Fibroblast of skin of right quadriceps (primary cell): ENCODE results near the gene TRIM71.
"Not testable (repeated sequence)": the region's sequence is repeated elsewhere in the genome, so short reads cannot be mapped to it uniquely, and the experiment has no call there.

Experiments used
- DNase-seq: peaks from one replicate; pipeline ENCODE4 v3.0.0-alpha.2; 2013

The TRIM71 gene

GRCh38 chr3:32895701-32896100, 77.9 kb downstream of the TRIM71 start:
- no peak for DNase-seq

GRCh38 chr3:32896143-32896542, 78.3 kb downstream of the TRIM71 start:
- DNase-seq, result no peak

DNA sequence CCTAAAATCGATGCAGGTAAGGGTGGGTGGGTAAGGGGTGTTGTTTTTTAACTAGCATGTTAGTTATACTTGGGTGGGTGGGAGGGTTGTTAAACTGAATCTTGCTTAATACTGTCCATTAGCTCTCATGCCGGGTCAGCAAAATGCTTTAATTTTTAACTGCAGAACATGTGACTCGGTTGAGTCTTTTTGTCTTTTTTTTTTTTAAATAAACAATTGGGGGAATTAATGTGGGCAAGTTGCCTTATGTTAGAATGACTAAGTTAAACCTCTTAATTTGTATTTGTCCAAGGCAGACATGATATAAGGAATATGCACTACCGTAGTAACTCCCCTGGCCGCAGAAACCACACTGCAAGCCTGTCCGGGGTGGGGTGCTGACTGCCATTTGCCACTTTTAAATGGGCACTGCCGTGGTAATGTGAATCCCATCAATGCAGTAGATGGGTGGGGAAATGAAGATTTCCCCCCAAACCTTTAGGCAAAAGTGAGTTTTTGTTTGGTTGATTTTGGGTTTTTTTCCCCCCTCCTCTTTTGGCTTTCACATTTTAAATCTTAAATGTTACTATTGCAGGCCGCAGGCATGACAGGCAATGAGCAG, 79.3 kb downstream of the TRIM71 start:
- DNase-seq, result no peak

GRCh38 chr3:32897981-32898623, 80.3 kb downstream of the TRIM71 start:
- DNase-seq, result no peak

- no peak for DNase-seq
These were observed 81.5 kb downstream of the TRIM71 start for GRCh38 chr3:32899265-32899664.

- no peak for DNase-seq
These were observed 83.5 kb downstream of the TRIM71 start for GRCh38 chr3:32901005-32901932.

- not testable (repeated sequence) for DNase-seq
These were observed 85.1 kb downstream of the TRIM71 start for GRCh38 chr3:32902887-32903371.

GRCh38 chr3:32903953-32904352, 86.2 kb downstream of the TRIM71 start:
- no peak for DNase-seq

DNA sequence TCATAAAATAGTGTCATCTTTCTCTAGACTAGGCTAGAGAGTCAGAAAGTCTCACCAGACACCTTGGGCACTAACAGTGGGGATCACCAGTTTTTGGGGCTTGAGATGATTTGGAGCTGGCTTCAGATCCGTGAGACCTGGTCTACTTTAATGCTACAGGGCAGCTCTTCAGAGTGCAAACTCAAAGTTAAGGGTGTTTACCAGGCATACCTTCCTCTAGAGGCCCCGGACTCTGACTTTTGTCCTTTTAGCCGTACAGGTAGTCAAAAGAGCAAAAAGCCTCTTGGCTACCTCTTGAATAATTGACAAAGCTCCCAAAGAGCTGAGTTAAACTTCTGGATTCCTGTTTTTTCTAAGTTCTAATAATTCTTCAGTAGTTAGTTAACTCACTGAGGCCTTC, 92.2 kb downstream of the TRIM71 start:
- DNase-seq, result no peak

DNA sequence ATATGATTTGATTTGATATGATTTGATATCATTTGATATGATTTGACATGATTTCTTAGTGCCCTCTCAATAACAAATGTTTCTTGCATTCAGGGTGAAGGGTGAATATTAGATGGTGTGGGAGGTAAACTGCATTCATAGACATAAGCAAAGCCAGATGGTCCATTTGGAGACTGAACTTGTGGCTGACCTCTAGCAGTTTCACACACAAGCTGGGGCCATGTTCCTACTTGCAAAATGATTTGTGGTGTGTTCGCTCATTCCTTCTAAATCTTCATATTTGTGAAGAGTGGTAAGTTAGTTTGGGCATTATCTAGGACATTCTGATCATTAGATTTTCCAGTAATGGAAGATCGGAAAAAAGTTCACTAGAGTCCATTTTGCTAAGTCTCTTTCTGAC, 93.2 kb downstream of the TRIM71 start:
- no peak for DNase-seq

DNA sequence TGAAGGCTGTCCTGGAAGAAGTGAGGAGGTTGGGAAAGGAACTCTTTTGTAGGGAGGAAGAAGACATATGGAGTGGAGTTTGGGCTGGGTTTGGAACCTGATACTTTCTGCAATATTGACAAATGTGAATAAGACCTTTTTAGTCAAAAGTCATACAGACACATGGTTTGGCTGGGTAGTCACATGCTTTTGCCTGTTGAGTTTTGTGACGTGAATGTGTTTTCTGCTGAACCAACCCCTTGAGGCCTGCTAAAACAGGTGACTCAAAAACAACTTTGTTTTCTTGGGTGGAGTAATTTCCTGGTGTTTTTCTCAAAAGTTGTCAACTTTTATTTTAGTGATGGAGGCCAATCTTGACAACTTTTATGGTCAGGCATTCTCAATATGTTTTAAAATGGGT, 94.2 kb downstream of the TRIM71 start:
- no peak for DNase-seq

DNA sequence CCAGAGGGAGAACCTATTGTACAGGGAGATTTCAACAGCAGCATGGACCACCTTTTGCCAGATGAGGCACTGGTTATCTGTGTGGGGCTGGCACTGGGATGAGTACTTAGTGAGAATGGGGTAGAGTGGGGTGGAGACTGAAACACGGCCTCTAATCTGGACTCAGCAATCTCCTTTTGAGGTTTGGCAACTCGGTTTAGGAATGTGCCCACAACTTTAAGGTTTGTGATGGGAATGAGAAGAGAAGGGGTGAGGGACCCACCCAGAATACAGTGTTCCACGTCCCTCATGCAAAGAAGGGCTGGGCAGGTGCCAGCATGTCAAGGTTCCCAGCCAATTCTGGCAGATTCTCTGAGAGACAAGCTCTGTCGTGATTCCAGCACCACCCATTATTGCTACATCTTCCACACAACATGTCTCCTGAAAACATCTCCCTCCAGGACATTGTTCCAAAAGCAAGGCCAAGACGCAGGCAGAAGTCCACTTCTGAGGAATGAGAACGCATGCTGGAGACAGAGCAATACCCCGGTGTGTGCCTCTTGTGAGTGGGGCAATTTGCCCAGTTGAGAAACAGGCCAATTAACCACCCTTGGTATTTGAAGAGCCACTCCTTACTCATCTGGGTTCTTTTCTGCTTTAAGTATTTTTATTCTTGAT, 96.1 kb downstream of the TRIM71 start:
- DNase-seq, result peak; percentile 11

DNA sequence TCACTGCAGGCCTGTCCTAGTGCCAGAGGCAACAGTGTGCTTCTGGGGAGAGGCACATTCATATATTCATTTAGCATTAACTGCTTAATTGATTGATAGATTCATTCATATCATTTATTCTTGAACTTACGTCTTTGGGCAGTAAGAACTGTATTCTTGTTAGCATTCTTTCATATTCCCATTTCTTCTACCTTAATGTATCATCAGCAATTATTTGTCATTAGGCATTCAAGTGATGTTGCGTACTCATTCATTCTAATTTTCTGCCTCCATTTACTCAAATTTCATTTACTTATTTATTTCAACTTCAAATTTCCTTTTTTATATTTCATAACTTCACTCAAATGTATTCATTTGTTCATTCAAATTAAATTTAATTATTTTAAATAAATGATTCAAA, 102.1 kb downstream of the TRIM71 start:
- no peak for DNase-seq

DNA sequence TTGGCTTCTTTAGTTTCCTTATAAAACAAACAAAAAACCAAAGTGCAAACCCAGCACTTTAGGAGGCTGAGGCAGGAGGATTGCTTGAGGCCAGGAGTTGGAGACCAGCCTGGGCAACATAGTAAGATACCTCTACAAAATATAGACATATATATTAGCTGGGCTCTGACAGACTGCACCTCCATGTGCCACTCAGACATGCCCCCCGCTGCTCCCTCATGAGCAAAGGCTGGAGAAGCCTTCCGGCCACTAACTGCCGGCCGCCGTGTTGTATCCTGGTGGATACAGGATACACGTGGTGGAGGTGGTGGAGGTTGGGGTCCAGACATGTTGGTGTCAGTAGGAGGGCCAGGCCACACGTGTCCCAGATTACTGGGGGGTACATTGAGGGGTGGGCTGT, 104.3 kb downstream of the TRIM71 start:
- no peak for DNase-seq

GRCh38 chr3:32930161-32930560, 112.4 kb downstream of the TRIM71 start:
- DNase-seq, result no peak

DNA sequence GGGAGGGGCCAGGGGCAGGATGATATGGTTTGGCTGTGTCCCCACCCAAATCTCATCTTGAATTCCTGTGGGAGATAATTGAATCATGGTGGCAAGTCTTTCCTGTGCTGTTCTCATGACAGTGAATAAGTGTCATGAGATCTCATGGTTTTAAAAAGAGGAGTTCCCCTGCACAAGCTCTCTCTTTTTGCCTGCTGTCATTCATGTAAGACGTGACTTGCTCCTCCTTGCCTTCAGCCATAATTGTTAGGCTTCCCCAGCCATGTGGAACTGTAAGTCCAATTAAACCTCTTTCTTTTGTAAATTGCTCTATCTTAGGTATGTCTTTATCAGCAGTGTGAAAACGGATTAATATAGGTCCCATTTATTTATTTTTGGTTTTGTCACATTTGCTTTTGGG, 113.5 kb downstream of the TRIM71 start:
- DNase-seq, result not testable (repeated sequence)

DNA sequence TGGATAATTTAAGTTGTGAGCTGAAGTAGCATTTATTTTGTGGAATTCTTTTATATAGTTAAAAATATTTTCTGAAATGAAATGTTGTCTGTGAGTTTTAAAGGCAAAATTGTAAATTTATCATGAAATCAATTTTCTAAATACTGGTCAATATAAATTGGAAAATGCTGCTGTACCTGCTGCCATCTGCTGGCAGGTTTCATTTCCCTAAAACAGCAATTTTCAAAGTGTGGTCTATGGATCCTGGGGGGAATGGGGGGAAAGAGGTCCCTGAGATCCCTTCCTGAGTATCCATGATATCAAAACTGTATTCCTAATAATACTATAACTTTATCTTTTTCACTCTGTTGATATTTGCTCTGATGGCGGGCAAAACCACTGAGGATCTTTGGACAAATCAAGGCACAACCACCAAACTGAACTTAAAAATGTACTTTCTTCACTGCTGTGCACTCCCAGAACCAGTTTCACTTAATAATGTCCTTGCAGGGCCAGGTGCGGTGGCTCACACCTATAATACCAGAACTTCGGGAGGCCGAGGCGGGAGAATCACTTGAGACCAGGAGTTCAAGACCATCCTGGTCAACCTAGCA, 116.4 kb downstream of the TRIM71 start:
- DNase-seq, result no peak

DNA sequence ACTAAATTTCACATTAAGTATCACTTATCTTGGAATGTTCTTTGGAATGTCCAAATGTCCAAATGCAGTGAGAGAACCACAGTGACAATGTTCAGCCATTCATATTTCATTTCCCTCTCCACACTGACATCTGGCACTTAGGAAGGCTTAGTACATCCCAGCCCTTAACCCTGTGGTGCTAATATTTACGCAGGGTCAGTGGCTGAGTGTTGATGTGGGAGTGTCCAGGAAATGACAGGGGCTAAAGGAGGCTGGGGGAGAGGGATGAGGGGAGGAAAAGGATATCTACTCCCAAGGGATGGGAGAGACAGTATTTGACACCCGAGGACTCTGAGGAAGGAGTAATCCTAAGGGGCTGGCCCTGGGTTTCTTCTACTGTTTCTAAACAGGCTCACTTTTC, 119.5 kb downstream of the TRIM71 start:
- DNase-seq, result no peak

GRCh38 chr3:32939531-32940284, 121.9 kb downstream of the TRIM71 start:
- DNase-seq, result not testable (repeated sequence)

GRCh38 chr3:32940726-32941125, 122.9 kb downstream of the TRIM71 start:
- DNase-seq, result no peak

DNA sequence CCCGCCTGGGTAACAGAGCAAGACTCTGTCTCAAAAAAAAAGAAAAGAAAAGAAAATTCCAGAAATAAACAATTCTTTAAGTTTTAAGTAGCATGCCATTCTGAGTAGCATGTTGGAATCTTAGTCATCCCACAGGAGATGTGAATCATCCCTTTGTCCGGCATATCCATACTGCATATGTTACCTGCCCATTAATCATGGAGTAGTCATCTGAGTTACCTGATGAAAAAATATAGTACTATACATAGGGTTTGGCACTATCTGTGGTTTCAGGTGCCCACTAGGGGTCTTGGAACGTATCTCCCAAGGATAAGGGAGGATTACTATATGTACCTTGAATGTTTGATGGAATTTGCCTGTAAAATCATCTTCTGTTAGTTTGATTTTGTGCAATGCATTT, 127.3 kb downstream of the TRIM71 start:
- DNase-seq, result peak; percentile 12

GRCh38 chr3:32945598-32945997, 127.8 kb downstream of the TRIM71 start:
- not testable (repeated sequence) for DNase-seq
